SH-SY5Y (cell line): ENCODE results near the gene DNAJC5G.

Source experiments
- GATA2 ChIP-seq: IDR thresholded peaks from 2 replicates; pipeline ENCODE4 v1.6.1; 2011; ENCODE audit warnings: mild to moderate bottlenecking, low read depth, low read length
- GATA3 ChIP-seq: IDR thresholded peaks from 2 replicates; pipeline ENCODE4 v1.6.1; 2011; ENCODE audit warnings: low read depth, mild to moderate bottlenecking, low read length, moderate library complexity

DNA sequence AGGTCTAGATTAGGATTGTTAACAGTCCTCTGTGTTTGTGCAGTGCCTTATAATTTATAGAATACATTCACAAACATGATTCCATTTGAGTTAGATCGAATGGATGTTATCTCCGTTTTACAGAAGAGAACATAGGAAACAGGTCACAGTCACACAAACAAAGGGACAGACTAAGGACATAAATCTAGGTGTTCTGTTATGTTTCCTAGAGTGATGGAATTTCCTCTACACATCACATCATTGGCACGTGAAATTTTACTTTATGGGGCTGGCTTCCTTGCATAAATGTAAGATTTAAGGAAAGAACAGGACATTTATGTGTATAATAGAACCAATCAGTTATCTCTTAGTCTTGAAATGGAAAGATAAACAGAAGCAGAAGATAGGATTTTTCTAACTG is 13.4 kb downstream of the DNAJC5G start:
- TF ChIP-seq GATA3 (no peak), GATA2 (no peak)
